Keratinocyte (primary cell): Measurements from ENCODE around the gene WDR26.

Source experiments
- CTCF ChIP-seq, 3 experiments: IDR thresholded peaks in 1 of 3; conservative IDR thresholded peaks in 1 of 3; optimal IDR thresholded peaks in 1 of 3; 2 replicates in 2 of 3; 3 replicates in 1 of 3; pipeline versions ENCODE3 to v1.5.1; 2011; ENCODE audit warnings: low read length in 3 of 3, mild to moderate bottlenecking in 3 of 3, moderate library complexity in 2 of 3, control low read depth in 1 of 3, inconsistent platforms in 1 of 3; ENCODE audit not compliant: insufficient read depth in 2 of 3; ENCODE audit errors: extremely low read depth in 1 of 3
- EZH2 ChIP-seq: IDR thresholded peaks from one replicate; pipeline ENCODE4 v1.6.1; 2012; ENCODE audit warnings: inconsistent platforms, mild to moderate bottlenecking, low read length, moderate library complexity

- TF ChIP-seq CTCF (optimal IDR thresholded peaks at IDR 0.05 in 1 of 3, IDR thresholded peaks at IDR 0.05 in 1 of 3, conservative IDR thresholded peaks at IDR 0.05 in 1 of 3; ENCODE audit: extremely low read depth in 1 of 3, insufficient read depth in 2 of 3, low read length in 3 of 3) (no peak), EZH2 (no peak)
These were observed 22.0 kb upstream of the WDR26 start for GRCh38 chr1:224456637-224456953.
